Suprapubic skin (tissue), 4 donors: ENCODE data around the gene CIB4.

Experiments used
- CTCF ChIP-seq, 2 donors: fragments of 200-600 bp in 1 of 2; fragments of 450-650 bp in 1 of 2; sonication (generic) in 1 of 2; IDR thresholded peaks; one replicate each; pipeline ENCODE4 v1.5.1; 2016 to 2019; ENCODE audit warnings: antibody characterized with exemption in 2 of 2, mild to moderate bottlenecking in 1 of 2, moderate library complexity in 1 of 2
- EP300 ChIP-seq: sonication (generic); formaldehyde crosslinking; IDR thresholded peaks from one replicate; pipeline ENCODE4 v1.6.1; 2017; ENCODE audit warnings: antibody characterized with exemption
- POLR2A ChIP-seq, 2 donors: fragments of 450-650 bp; IDR thresholded peaks; one replicate each; pipeline ENCODE4 v1.6.1; 2017; ENCODE audit warnings: antibody characterized with exemption in 2 of 2, mild to moderate bottlenecking in 2 of 2, moderate library complexity in 2 of 2
- POLR2AphosphoS5 ChIP-seq, 3 donors: sonication (generic); formaldehyde crosslinking; IDR thresholded peaks; one replicate each; pipeline ENCODE4 v1.6.1; 2017; ENCODE audit warnings: antibody characterized with exemption in 3 of 3

- TF ChIP-seq POLR2AphosphoS5 (IDR thresholded peaks at IDR 0.05) (no peak), POLR2A (IDR thresholded peaks at IDR 0.05) (no peak), CTCF (IDR thresholded peaks at IDR 0.05) (no peak), EP300 (no peak)
Measured at GRCh38 chr2:26637811-26638310, 3.3 kb downstream of the CIB4 start.
